MG63 (cell line): ENCODE data around the gene AKR7A3. TPM values are rescaled to one million over a fixed set of nuclear protein-coding genes. Genes with fewer than 3 reads are reported as not detected.
A peak's percentile ranks its signal among the peaks of the same experiment; 100 is the strongest.

Experiments used
- DNase-seq: peaks from one replicate; pipeline ENCODE4 v3.0.0-alpha.2; 2020
- H3K27me3 ChIP-seq: fragments of 250-450 bp; sonication (Bioruptor Pico); 2 replicates; pipeline ENCODE4 v1.5.1; 2020; ENCODE audit warnings: mild to moderate bottlenecking, moderate library complexity
- H3K36me3 ChIP-seq: fragments of 250-450 bp; sonication (Bioruptor Pico); 2 replicates; pipeline ENCODE4 v1.5.1; 2020; ENCODE audit warnings: mild to moderate bottlenecking, moderate library complexity
- H3K4me3 ChIP-seq: fragments of 250-450 bp; sonication (Bioruptor Pico); 2 replicates; pipeline ENCODE4 v1.5.1; 2020; ENCODE audit warnings: mild to moderate bottlenecking, moderate library complexity
- H3K9me3 ChIP-seq: fragments of 250-450 bp; sonication (Bioruptor Pico); 2 replicates; pipeline ENCODE4 v1.5.1; 2020; ENCODE audit warnings: mild to moderate bottlenecking, moderate library complexity
- total RNA-seq: library from RNA; depleted of rRNA; stranded (reverse); fragments of >200 nt; shearing (Covaris generic); gene quantifications from 2 replicates; pipeline ENCODE4 v1.2.3, GENCODE V29; 2014; ENCODE audit warnings: low replicate concordance; rRNA removed

Gene AKR7A3
- total RNA-seq, 1 experiment from 2014 or later = 0.95 TPM

GRCh38 chr1:19250629-19251304, 37.8 kb downstream of the AKR7A3 start:
- Histone ChIP-seq H3K9me3 (no peaks in the 10 kb centered on the region), H3K27me3 (no peaks in the 10 kb centered on the region), H3K4me3 (peak overlapping the region; percentile 87), H3K36me3 (peaks cover 42% of the 10 kb centered on the region)
- DNase-seq = no peak

DNA sequence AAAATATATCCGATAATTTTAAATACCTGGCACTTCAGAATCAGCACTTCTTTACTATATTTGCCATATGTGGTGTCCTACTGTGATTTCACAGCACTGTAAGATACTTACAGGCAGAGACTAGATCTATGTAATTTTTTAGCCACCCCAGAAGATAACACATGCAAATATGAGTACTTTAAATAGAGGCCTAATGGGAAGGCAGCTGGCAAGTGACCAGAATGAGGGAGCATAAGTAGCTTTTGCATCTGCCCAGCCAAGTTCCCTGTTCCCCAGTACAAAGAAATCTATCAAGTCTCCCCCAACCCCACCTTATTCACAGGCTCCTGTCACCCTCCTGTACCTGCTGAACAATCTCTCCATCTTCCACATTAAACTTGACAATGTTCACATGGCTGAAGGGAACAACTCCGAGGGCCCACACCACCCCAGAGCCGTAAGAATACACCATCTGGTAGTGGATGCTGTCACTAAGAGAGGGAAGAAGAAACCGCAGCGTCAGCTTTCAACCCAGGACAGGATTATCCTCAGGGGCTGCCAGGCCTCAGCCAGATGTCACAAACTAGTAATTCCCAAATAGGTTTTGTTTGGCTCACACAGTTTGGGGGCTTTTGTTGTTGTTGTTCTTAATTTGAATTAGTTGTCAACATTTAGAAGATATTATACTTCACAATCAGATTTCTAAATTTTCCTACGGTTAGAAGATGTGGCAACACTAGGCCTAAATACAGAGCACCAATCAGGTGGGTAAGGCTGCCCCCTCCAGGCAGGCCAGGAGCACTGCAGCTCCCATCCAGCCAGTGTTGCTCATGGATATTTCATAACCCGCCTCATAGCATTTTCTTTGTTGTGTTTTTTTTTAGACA, 47.7 kb downstream of the AKR7A3 start:
- DNase-seq = peak; percentile 56
- Histone ChIP-seq H3K27me3 (no peaks in the 10 kb centered on the region), H3K4me3 (no peak overlapping the region), H3K9me3 (no peaks in the 10 kb centered on the region), H3K36me3 (peaks cover 79% of the 10 kb centered on the region)

DNA sequence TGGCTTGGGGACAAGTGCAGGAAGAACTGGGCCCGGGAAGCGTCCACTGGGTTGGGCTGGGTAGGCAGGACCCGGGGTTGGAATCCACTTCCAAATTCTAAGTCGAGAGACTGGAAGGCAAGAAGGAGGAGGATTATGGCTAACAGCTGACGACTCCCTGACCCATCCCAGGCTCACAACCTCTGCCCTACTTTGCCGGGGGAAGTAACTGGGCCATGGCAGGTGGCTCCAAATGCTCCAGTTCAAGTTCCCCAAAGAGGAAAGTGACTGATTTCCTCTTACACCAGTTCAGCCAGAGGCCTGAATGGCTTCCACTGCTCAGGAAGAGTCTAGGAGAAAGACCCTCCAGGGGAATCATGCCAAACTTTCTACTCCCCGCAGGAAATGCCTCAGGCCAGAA, 48.7 kb downstream of the AKR7A3 start:
- DNase-seq = no peak
- H3K36me3 ChIP-seq = peaks cover 86% of the 10 kb centered on the region
- no peaks in the 10 kb centered on the region for H3K27me3 ChIP-seq

DNA sequence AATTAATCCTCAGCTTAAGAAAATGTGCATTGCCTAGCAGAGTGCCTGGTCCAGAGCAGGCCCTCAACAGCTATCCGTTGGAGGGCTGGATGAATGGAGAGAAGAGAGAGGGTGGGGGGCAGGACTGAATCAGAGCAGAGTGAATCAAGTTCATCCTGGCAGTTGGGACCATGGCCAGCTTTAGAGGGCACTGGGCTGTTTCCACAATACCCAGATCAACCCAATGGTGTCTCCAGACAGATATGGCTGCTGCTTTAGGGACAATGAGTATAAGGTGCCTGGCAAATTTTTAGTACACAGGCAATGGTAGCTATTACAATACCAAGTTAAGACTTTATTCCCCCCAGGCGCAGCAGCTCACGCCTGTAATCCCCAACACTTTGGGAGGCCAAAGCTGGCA, 54.3 kb downstream of the AKR7A3 start:
- DNase-seq = no peak
- Histone ChIP-seq H3K27me3 (no peaks in the 10 kb centered on the region), H3K36me3 (peaks cover 88% of the 10 kb centered on the region), H3K9me3 (no peaks in the 10 kb centered on the region), H3K4me3 (no peak overlapping the region)

More for the DNA sequence above, 48.7 kb downstream of the AKR7A3 start:
- no peak overlapping the region for H3K4me3 ChIP-seq
- no peaks in the 10 kb centered on the region for H3K9me3 ChIP-seq

Other genes with a start within 250 kb of the AKR7A3 start
- gene UBR4, start 78.5 kb downstream of the AKR7A3 start, total RNA-seq = 35.0 and 47.0 TPM in 2 replicates
- 43.8 and 49.6 TPM in 2 replicates for gene EMC1, start 37.2 kb downstream of the AKR7A3 start, total RNA-seq
- gene MRTO4, start 37.0 kb downstream of the AKR7A3 start, total RNA-seq = 97.4 and 130 TPM in 2 replicates
- gene AKR7A2, start 23.4 kb upstream of the AKR7A3 start, total RNA-seq = 62.1 and 83.3 TPM in 2 replicates
- gene SLC66A1, start 23.6 kb upstream of the AKR7A3 start, total RNA-seq = 15.9 and 19.9 TPM in 2 replicates
- 316 and 357 TPM in 2 replicates for gene CAPZB, start 196.8 kb upstream of the AKR7A3 start, total RNA-seq